Suprapubic skin (tissue), 4 donors: ENCODE measurements around the gene LRP6.

Source experiments
- EP300 ChIP-seq: sonication (generic); formaldehyde crosslinking; IDR thresholded peaks from one replicate; pipeline ENCODE4 v1.6.1; 2017; ENCODE audit warnings: antibody characterized with exemption
- POLR2A ChIP-seq, 2 donors: fragments of 450-650 bp; IDR thresholded peaks; one replicate each; pipeline ENCODE4 v1.6.1; 2017; ENCODE audit warnings: antibody characterized with exemption in 2 of 2, mild to moderate bottlenecking in 2 of 2, moderate library complexity in 2 of 2
- POLR2AphosphoS5 ChIP-seq, 3 donors: sonication (generic); formaldehyde crosslinking; IDR thresholded peaks; one replicate each; pipeline ENCODE4 v1.6.1; 2017; ENCODE audit warnings: antibody characterized with exemption in 3 of 3
- TF ChIP-seq, protein P1 (sequence below), 2 donors: fragments of 200-600 bp in 1 of 2; fragments of 450-650 bp in 1 of 2; sonication (generic) in 1 of 2; IDR thresholded peaks; one replicate each; pipeline ENCODE4 v1.5.1; 2016 to 2019; ENCODE audit warnings: antibody characterized with exemption in 2 of 2, mild to moderate bottlenecking in 1 of 2, moderate library complexity in 1 of 2

DNA sequence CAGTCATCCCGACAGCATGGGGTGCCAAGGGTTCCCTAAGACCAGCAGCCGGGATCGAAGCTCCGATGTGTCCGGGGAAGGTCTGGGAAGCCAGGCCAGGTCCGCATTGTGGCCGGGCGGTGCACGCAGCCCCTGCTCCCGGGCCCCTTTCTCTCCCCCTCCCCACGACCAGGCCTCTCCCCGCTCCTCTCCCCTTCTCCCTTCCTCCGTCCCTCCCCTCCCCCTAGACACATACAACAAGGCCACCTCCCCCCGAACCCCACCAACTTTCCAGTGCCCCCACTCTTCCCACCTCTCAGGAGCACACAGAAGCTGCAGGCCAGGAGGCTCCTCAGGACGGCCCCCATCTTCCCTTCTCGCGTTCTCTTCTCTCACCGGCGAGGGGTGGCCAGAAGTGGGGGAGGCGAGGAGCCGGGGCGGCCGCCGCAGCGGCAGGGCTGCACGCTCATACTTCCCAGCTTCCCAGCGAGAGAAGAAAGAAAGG is 413 bp downstream of the LRP6 start:
- TF ChIP-seq, protein P1, sequence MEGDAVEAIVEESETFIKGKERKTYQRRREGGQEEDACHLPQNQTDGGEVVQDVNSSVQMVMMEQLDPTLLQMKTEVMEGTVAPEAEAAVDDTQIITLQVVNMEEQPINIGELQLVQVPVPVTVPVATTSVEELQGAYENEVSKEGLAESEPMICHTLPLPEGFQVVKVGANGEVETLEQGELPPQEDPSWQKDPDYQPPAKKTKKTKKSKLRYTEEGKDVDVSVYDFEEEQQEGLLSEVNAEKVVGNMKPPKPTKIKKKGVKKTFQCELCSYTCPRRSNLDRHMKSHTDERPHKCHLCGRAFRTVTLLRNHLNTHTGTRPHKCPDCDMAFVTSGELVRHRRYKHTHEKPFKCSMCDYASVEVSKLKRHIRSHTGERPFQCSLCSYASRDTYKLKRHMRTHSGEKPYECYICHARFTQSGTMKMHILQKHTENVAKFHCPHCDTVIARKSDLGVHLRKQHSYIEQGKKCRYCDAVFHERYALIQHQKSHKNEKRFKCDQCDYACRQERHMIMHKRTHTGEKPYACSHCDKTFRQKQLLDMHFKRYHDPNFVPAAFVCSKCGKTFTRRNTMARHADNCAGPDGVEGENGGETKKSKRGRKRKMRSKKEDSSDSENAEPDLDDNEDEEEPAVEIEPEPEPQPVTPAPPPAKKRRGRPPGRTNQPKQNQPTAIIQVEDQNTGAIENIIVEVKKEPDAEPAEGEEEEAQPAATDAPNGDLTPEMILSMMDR (IDR thresholded peaks at IDR 0.05): no peak
- TF ChIP-seq POLR2AphosphoS5 (IDR thresholded peaks at IDR 0.05) (no peak), POLR2A (IDR thresholded peaks at IDR 0.05) (no peak), EP300 (no peak)
